ENCODE measurements around the gene ERF. TPM values are rescaled to one million over a fixed set of nuclear protein-coding genes. Genes with fewer than 3 reads are reported as not detected.

ERF gene
- polyA plus RNA-seq, 2 of the 4 experiments (the other 2 are of a cell fraction): 103 to 120 TPM

DNA sequence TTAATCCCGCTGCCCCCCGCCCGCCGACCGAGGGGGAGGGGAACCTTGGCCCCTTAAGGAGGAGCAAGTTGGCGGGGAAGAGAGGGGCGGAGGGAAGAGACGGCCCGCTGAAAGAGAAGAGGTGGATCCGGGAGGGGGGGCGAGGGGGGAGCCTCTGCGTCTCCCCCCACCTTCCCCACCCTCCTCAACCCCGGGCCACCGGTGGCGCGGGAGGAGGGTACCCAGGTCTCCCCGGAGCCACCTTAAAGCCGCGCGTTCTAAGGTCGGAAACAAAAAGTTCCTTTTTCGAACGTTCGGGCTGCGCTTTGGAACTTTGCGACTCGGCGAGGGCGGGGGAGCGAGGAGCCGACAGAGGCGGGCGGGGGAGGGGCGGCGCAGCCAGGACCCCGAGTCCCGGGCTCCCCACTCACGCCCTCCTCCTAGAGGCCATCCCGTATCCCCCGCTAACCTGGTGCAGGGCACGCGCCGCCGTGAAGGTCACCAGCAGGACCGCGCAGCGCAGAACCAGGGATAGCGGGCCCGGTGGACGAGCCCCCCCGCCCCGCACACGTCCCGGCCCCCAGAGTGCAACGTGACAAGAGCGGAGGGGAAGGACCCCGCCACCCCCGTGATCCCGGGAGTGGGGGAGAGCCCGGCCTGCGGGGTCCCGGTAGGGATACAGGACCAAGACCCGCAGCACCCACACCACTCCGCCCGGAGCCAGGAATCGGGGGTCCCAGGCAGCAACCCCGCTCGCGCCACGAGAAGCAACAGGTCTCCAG lies 659 bp downstream of the ERF start:
- Histone ChIP-seq H3K4me1 (peaks cover 55% of the 10 kb centered on the region), H3K27ac (peak overlapping the region; percentile 94 to 96), H3K4me3 (peak overlapping the region; percentile 94), H3K9me3 (no peaks in the 10 kb centered on the region), H3K4me2 (peak overlapping the region; percentile 92)
- POLR2A ChIA-PET: interaction anchor here (3.4 kb wide), 1 partner anchor 11 kb away, joined by 28 read pairs; the partner anchor contains the start of gene GSK3A
- ATAC-seq (peak; percentile 25 to 41), DNase-seq (ENCODE audit: low read depth in 1 of 2, low spot score in 1 of 2) (peak; percentile 92), FAIRE-seq (no peak)
- TF ChIP-seq JUN (IDR thresholded peaks at IDR 0.05) (no peak; a peak in 3 of 5 replicates), ZFP36 (IDR thresholded peaks at IDR 0.05; ENCODE audit: borderline replicate concordance, partially characterized antibody) (no peak), SMC3 (IDR thresholded peaks at IDR 0.05) (peak; percentile 5; the same call in 2 of the 3 replicates), CHD2 (IDR thresholded peaks at IDR 0.05; ENCODE audit: low read length, partially characterized antibody) (no peak), MAZ (IDR thresholded peaks at IDR 0.05; ENCODE audit: borderline replicate concordance, low read depth, low read length) (peak; percentile 94; the same call in 1 of the 2 replicates), EP300 (IDR thresholded peaks at IDR 0.05) (peak in 1 of 2 experiments; percentile 27; a peak in 1 of 5 replicates), HOXA7 (CRISPR knock-in tag; IDR thresholded peaks at IDR 0.05) (no peak; the same call in 1 of the 2 replicates), RARB (CRISPR knock-in tag; IDR thresholded peaks at IDR 0.05) (0 out of 2 replicates have a peak, but pooled peaks have one; percentile 20), POLR2AphosphoS2 (conservative IDR thresholded peaks at IDR 0.05; ENCODE audit: low read length) (0 out of 2 replicates have a peak, but pooled peaks have one; percentile 66), KDM1A (IDR thresholded peaks at IDR 0.05; ENCODE audit: low read depth) (no peak), HEYL (CRISPR knock-in tag; IDR thresholded peaks at IDR 0.05) (no peak), NPAS2 (CRISPR knock-in tag; IDR thresholded peaks at IDR 0.05; ENCODE audit: borderline replicate concordance) (0 out of 2 replicates have a peak, but pooled peaks have one; percentile 60), GATA3 (IDR thresholded peaks at IDR 0.05; ENCODE audit: borderline replicate concordance) (peak; percentile 50), JUNB (IDR thresholded peaks at IDR 0.05) (no peak), POLR2A (IDR thresholded peaks at IDR 0.05; ENCODE audit: low read length) (peak; percentile 13; the same call in 1 of the 2 replicates), NR3C1 (IDR thresholded peaks at IDR 0.05) (no peak), TFCP2L1 (CRISPR knock-in tag; IDR thresholded peaks at IDR 0.05) (peak; percentile 86; the same call in 1 of the 2 replicates), RAD21 (conservative IDR thresholded peaks at IDR 0.05 in 1 of 2, IDR thresholded peaks at IDR 0.05 in 1 of 2) (no peak), MYC (IDR thresholded peaks at IDR 0.05; ENCODE audit: borderline replicate concordance, low read length) (0 out of 2 replicates have a peak, but pooled peaks have one; percentile 52)
- TF ChIP-seq, protein P1, sequence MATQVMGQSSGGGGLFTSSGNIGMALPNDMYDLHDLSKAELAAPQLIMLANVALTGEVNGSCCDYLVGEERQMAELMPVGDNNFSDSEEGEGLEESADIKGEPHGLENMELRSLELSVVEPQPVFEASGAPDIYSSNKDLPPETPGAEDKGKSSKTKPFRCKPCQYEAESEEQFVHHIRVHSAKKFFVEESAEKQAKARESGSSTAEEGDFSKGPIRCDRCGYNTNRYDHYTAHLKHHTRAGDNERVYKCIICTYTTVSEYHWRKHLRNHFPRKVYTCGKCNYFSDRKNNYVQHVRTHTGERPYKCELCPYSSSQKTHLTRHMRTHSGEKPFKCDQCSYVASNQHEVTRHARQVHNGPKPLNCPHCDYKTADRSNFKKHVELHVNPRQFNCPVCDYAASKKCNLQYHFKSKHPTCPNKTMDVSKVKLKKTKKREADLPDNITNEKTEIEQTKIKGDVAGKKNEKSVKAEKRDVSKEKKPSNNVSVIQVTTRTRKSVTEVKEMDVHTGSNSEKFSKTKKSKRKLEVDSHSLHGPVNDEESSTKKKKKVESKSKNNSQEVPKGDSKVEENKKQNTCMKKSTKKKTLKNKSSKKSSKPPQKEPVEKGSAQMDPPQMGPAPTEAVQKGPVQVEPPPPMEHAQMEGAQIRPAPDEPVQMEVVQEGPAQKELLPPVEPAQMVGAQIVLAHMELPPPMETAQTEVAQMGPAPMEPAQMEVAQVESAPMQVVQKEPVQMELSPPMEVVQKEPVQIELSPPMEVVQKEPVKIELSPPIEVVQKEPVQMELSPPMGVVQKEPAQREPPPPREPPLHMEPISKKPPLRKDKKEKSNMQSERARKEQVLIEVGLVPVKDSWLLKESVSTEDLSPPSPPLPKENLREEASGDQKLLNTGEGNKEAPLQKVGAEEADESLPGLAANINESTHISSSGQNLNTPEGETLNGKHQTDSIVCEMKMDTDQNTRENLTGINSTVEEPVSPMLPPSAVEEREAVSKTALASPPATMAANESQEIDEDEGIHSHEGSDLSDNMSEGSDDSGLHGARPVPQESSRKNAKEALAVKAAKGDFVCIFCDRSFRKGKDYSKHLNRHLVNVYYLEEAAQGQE (IDR thresholded peaks at IDR 0.05): no peak
- TF ChIP-seq, protein P2, sequence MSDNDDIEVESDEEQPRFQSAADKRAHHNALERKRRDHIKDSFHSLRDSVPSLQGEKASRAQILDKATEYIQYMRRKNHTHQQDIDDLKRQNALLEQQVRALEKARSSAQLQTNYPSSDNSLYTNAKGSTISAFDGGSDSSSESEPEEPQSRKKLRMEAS (IDR thresholded peaks at IDR 0.05): peak; percentile 78
- TF ChIP-seq, protein P3, sequence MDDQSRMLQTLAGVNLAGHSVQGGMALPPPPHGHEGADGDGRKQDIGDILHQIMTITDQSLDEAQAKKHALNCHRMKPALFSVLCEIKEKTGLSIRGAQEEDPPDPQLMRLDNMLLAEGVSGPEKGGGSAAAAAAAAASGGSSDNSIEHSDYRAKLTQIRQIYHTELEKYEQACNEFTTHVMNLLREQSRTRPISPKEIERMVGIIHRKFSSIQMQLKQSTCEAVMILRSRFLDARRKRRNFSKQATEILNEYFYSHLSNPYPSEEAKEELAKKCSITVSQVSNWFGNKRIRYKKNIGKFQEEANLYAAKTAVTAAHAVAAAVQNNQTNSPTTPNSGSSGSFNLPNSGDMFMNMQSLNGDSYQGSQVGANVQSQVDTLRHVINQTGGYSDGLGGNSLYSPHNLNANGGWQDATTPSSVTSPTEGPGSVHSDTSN (IDR thresholded peaks at IDR 0.05): peak; percentile 64
- TF ChIP-seq, protein P4, sequence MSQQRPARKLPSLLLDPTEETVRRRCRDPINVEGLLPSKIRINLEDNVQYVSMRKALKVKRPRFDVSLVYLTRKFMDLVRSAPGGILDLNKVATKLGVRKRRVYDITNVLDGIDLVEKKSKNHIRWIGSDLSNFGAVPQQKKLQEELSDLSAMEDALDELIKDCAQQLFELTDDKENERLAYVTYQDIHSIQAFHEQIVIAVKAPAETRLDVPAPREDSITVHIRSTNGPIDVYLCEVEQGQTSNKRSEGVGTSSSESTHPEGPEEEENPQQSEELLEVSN (IDR thresholded peaks at IDR 0.05; ENCODE audit: borderline replicate concordance, low read depth): 0 out of 2 replicates have a peak, but pooled peaks have one; percentile 21
- 2% methylated on average over 37 of the region's 70 CpGs for WGBS (ENCODE audit: missing lambda C conversion rate)
- CTCF ChIA-PET: interaction anchor here (1.8 to 12.6 kb wide), 2 partner anchors 9 to 22 kb away, joined by 4 to 373 read pairs; partner anchors contain the start of gene CIC

Measured in A549 (cell line).